Stimulated activated CD4-positive, alpha-beta T cell treated with anti-CD3 and anti-CD28 coated beads, TNF-alpha, amount 100 ng/mL, for 24 hours (primary cell): ENCODE data around the gene SFXN3.

Experiments
- DNase-seq, 3 experiments: peaks; one replicate each; pipeline ENCODE4 v3.0.0-alpha.2; 2020; ENCODE audit warnings: low read depth in 3 of 3

The SFXN3 gene

GRCh38 chr10:101031128-101031795, at the start of gene SFXN3, which contains the start of gene PDZD7:
TSS of gene SFXN3 (plus strand) at chr10:101031234. CDS start at chr10:101034695, 3,461 bp downstream.
TSS of gene PDZD7 (minus strand) at chr10:101031129. CDS start at chr10:101030219, 910 bp downstream.
- peak; percentile 90 to 97 (median 93) for DNase-seq

GRCh38 chr10:100982916-100983830, 47.9 kb upstream of the SFXN3 start:
- DNase-seq = no peak

- no peak for DNase-seq
Observed at GRCh38 chr10:100983868-100984671, 47.0 kb upstream of the SFXN3 start.

- no peak for DNase-seq
Observed at GRCh38 chr10:100984672-100985177, 46.3 kb upstream of the SFXN3 start.

GRCh38 chr10:100985336-100985735, 45.7 kb upstream of the SFXN3 start:
- no peak for DNase-seq

- no peak for DNase-seq
Observed at GRCh38 chr10:100986623-100986951, 44.4 kb upstream of the SFXN3 start.

GRCh38 chr10:100986952-100987684, 43.9 kb upstream of the SFXN3 start, which contains the start of the genes MRPL43 and TWNK:
TSS of gene MRPL43 (minus strand) at chr10:100987497. CDS start at chr10:100987443, 54 bp downstream.
TSS of gene TWNK (plus strand) at chr10:100987543. CDS start at chr10:100988211, 668 bp downstream.
- peak; percentile 72 to 84 (median 81) for DNase-seq

GRCh38 chr10:100987685-100988049, 43.4 kb upstream of the SFXN3 start:
- DNase-seq = no peak

GRCh38 chr10:100988166-100988565, 42.9 kb upstream of the SFXN3 start:
- DNase-seq = no peak

GRCh38 chr10:100989088-100989487, 41.9 kb upstream of the SFXN3 start:
- DNase-seq = no peak

GRCh38 chr10:100993986-100994708, 36.9 kb upstream of the SFXN3 start:
- no peak for DNase-seq

GRCh38 chr10:100995181-100995580, 35.9 kb upstream of the SFXN3 start:
- no peak for DNase-seq

- peak in 1 of 3 experiments; percentile 34 for DNase-seq
Observed at GRCh38 chr10:100996678-100997359, 34.2 kb upstream of the SFXN3 start.

GRCh38 chr10:100997360-100998182, 33.5 kb upstream of the SFXN3 start:
- peak; percentile 38 to 69 (median 44) for DNase-seq

GRCh38 chr10:100998183-100998990, 32.6 kb upstream of the SFXN3 start:
- peak in 2 of 3 experiments; percentile 41 to 68 for DNase-seq

GRCh38 chr10:100998991-100999741, 31.9 kb upstream of the SFXN3 start:
- DNase-seq = peak; percentile 58 to 76 (median 64)

GRCh38 chr10:100999742-101000126, 31.3 kb upstream of the SFXN3 start, which contains the start of gene LZTS2:
TSS of gene LZTS2 (plus strand) at chr10:100999808. CDS start at chr10:101002539, 2,731 bp downstream.
- no peak for DNase-seq
